CD4-positive, alpha-beta T cell treated with Interferon gamma for 1 hour (primary cell): ENCODE results near the gene P2RY8.
A peak's percentile ranks its signal among the peaks of the same experiment; 100 is the strongest.
"Not testable (repeated sequence)": the region's sequence is repeated elsewhere in the genome, so short reads cannot be mapped to it uniquely, and the experiment has no call there.

Source experiments
- DNase-seq: peaks from one replicate; pipeline ENCODE4 v3.0.0-alpha.2; 2020

P2RY8 gene

GRCh38 chrX:1542994-1543725 lies 6.2 kb upstream of the P2RY8 start:
- no peak for DNase-seq

GRCh38 chrX:1539146-1539545 lies 2.2 kb upstream of the P2RY8 start:
- not testable (repeated sequence) for DNase-seq

- DNase-seq = not testable (repeated sequence)
Measured at GRCh38 chrX:1537716-1538090, 718 bp upstream of the P2RY8 start.

GRCh38 chrX:1536712-1537030 lies 314 bp downstream of the P2RY8 start:
- no peak for DNase-seq

- DNase-seq = peak; percentile 43
Measured at GRCh38 chrX:1535241-1536041, 1.5 kb downstream of the P2RY8 start.

GRCh38 chrX:1534301-1535168 lies 2.5 kb downstream of the P2RY8 start:
- peak; percentile 26 for DNase-seq

GRCh38 chrX:1533058-1533457 lies 3.9 kb downstream of the P2RY8 start:
- no peak for DNase-seq

GRCh38 chrX:1531096-1531890 lies 5.7 kb downstream of the P2RY8 start:
- DNase-seq = no peak

GRCh38 chrX:1529756-1530155 lies 7.2 kb downstream of the P2RY8 start:
- no peak for DNase-seq

GRCh38 chrX:1529328-1529727 lies 7.7 kb downstream of the P2RY8 start:
- DNase-seq = no peak

GRCh38 chrX:1528884-1529203 lies 8.1 kb downstream of the P2RY8 start:
- DNase-seq = no peak

- DNase-seq = no peak
Measured at GRCh38 chrX:1528186-1528883, 8.7 kb downstream of the P2RY8 start.

- no peak for DNase-seq
Measured at GRCh38 chrX:1527457-1527856, 9.5 kb downstream of the P2RY8 start.

GRCh38 chrX:1526565-1526964 lies 10.4 kb downstream of the P2RY8 start:
- DNase-seq = no peak

- no peak for DNase-seq
Measured at GRCh38 chrX:1525583-1526355, 11.2 kb downstream of the P2RY8 start.

GRCh38 chrX:1524874-1525582 lies 12.0 kb downstream of the P2RY8 start:
- DNase-seq = no peak

GRCh38 chrX:1522905-1523304 lies 14.1 kb downstream of the P2RY8 start:
- DNase-seq = not testable (repeated sequence)

GRCh38 chrX:1521459-1521956 lies 15.5 kb downstream of the P2RY8 start:
- peak; percentile 87 for DNase-seq

GRCh38 chrX:1520350-1520749 lies 16.6 kb downstream of the P2RY8 start:
- no peak for DNase-seq

GRCh38 chrX:1519022-1519497 lies 17.9 kb downstream of the P2RY8 start:
- DNase-seq = no peak
